ENCODE measurements around the gene ZNF784.

ZNF784 gene

GRCh38 chr19:55655648-55656040, 31.3 kb upstream of the ZNF784 start:
- no peak for DNase-seq

GRCh38 chr19:55654868-55655647, 30.7 kb upstream of the ZNF784 start, which contains the start of gene U2AF2:
TSS of gene U2AF2 (plus strand) at chr19:55655035. CDS start at chr19:55655105, 70 bp downstream.
- DNase-seq, result peak; percentile 94

DNA sequence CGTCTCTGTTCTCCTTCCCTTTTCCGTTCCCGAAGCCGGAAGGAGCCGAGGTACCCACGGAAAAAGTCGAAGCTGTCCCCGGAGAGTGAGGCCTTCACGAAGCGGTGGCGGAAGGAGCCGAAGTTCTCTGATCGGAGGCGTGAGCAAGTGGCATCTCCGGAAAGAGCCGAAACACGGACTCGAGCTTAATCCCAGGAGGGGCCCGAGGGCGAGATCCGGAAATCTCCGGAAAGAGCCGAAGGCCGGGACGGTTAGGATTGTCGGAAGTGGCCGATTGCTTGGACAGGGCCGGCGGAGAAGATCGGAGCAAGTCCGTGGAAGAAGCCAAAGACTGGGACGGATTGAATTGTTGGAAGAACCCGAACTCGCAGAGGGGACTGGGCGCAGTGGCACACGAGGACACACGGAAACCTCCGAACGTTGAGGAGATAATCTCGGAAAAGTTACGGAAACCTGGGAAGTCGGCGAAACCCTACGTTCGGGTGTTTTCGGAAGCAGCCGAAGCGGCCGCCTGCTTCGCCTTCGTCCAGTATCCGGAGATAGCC, 30.0 kb upstream of the ZNF784 start:
- peak; percentile 99 for DNase-seq

DNA sequence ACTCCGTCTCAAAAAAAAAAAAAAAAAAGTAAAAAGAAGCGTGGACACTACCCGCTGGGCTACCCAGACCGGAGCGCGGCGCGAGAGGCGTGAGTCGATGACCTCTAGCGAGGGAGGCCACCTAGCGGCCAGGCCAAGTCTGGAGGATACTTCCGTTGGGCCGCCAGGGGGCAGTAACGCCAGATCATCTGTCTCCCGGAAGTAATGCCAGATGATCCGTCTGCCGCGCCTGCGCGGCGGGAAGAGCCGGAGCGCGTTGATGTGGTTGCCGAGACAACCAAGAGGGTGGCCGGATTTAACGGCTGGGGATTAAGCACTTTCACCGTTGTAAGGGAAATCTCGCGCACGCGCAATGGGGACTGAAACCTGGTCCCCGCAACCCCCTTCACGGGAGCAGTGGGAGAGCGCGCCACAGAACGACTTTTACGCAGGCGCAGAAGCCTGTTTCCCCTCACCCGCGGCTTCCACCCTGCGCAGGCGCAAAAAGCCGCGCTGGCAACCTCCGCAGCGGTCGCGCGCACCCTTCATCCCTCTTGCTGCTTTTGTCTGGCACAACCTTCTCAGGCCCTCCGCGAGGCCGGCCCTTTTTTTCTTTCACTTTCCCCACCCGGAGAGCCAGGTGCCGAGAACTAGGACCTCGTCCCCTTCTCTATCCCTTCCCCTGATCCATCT, 29.4 kb upstream of the ZNF784 start:
- peak; percentile 98 for DNase-seq

- no peak for DNase-seq
Measured at GRCh38 chr19:55652311-55653128, 28.2 kb upstream of the ZNF784 start.

DNA sequence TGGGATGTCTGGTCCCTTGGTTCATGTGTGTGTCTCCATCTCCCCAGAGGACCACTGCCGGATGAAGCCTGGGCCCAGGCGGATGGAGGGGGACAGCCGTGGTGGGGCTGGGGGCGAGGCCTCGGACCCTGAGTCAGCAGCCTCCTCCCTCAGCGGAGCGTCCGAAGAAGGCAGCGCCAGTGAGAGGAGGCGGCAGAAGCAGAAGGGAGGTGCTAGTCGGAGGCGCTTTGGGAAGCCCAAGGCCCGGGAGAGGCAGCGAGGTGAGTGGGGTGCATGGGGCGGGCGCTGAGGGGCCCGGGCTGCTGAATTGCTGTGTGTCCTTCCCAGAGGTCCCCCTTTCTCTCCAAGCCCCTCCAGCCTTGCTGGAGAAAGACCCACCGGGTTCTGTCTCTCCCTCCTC, 26.9 kb upstream of the ZNF784 start:
- DNase-seq, result no peak

- no peak for DNase-seq
Measured at GRCh38 chr19:55650602-55651230, 26.4 kb upstream of the ZNF784 start.

- DNase-seq, result no peak
Measured at GRCh38 chr19:55650126-55650557, 25.8 kb upstream of the ZNF784 start.

GRCh38 chr19:55649268-55650125, 25.1 kb upstream of the ZNF784 start:
- DNase-seq, result no peak

DNA sequence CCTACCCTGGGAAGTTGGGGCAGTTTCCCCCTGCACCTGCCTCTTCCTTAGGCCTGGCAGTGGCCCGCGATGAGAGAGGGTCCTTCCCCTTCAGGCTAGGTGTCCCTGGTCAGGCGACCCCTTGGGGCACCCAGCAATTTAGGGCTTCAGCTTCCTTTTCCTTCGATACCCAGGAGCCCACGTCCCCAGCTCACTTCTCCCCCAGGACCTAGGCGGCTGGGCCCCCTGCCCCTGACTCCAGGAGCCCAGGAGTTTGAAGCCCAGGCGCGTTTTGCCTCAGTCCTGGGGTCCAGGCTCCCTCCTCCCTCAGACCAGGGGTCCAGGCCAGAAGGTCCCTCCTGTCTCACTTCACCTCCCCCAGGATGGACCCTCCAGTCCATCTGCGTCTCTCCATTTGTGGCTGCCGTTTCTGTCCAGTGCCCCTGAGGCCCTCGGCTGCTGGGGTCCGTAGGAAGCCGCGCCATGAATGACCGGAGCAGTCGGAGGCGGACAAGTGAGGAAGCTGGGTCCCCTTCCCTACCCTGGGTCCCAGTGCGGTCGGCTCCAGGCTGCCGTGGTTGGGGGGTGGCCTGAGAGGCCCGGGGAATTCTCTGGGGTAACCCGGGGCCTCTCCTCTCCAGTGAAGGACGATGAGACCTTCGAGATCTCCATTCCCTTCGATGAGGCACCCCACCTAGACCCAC, 24.4 kb upstream of the ZNF784 start:
- DNase-seq, result no peak

GRCh38 chr19:55647732-55648584, 23.6 kb upstream of the ZNF784 start, which contains the start of gene CCDC106:
TSS of gene CCDC106 (plus strand) at chr19:55648212. CDS start at chr19:55649047, 835 bp downstream.
- peak; percentile 21 for DNase-seq

DNA sequence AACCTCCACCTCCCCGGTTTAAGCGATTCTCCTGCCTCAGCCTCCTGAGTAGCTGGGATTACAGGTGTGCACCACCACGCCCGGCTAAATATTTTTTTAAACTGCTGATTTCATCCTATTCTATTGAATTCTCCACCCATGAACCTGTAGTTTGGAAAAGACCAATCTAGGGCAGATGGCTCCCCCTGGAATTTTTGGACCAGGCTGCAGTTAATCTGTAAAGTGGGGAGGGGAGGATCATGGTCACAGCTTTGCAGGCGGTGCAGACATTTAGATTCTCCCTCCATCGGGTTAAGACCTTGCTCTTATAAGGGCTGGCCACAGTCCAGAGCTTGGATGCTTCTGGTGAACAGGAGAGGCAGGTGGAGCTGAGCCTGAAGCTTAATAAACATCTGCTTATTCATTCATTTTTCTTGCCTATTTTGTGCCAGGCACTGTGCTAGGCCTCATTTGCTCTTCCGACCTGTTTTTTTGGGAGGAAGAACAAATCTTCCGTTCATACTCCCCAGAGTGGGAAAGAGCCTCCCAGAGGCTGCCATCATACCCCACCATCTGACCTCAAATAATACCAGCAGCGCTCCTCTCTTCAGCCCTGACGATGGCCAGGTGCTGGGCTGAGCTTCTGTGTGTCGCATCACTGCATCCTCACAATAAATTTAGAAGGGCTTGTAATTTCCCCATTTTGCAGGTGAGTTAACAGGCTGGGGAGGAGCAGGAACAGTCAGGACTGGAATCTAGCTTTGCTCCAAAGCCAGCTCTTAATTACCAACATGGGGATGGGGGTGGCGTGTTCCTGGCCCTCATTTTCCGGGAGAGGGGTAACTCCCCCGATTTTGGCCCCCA, 22.7 kb upstream of the ZNF784 start:
- no peak for DNase-seq

DNA sequence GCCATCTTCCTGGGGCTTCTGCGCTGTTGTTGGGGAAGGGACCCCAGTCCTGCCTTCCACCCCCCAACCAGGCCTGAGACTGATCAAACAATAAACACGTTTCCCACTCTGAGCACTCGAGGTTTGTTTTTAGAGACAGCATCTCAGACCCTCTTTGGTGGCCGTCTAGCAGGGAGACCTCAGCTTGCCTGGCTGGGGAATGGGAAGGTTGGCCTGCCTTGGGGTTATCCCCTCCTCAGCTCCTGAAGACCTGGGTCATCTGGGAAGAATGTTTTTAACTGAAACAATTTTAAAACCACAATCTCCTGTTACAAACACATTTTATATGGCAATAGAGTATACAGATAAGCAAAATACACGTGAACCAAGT, 21.1 kb upstream of the ZNF784 start:
- DNase-seq, result no peak

- no peak for DNase-seq
Measured at GRCh38 chr19:55644842-55645511, 20.6 kb upstream of the ZNF784 start.

- no peak for DNase-seq
Measured at GRCh38 chr19:55644191-55644833, 19.9 kb upstream of the ZNF784 start.

- DNase-seq, result no peak
Measured at GRCh38 chr19:55643887-55644176, 19.5 kb upstream of the ZNF784 start.

- peak; percentile 81 for DNase-seq
Measured at GRCh38 chr19:55643003-55643886, 18.9 kb upstream of the ZNF784 start, which contains the start of gene ZNF581. TSS of gene ZNF581 (plus strand) at chr19:55643649. CDS start at chr19:55644572, 923 bp downstream.
